K562 (cell line): Measurements from ENCODE around the gene AP2S1. TPM values are rescaled to one million over a fixed set of nuclear protein-coding genes. Genes with fewer than 3 reads are reported as not detected.

Experiments
- BCOR ChIP-seq: fragments of 450-650 bp; IDR thresholded peaks from 2 replicates; pipeline ENCODE4 v1.6.1; 2016
- CBX2 ChIP-seq: fragments of 200-600 bp; sonication (generic); IDR thresholded peaks from one replicate; pipeline ENCODE4 v1.6.1; 2012; ENCODE audit warnings: mild to moderate bottlenecking, low read length, inconsistent platforms; ENCODE audit not compliant: insufficient read depth, poor library complexity, severe bottlenecking
- CEBPB ChIP-seq: fragments of 450-650 bp; IDR thresholded peaks from 2 replicates; pipeline ENCODE4 v1.6.1; 2016; ENCODE audit warnings: missing genetic modification characterization, missing compliant biosample characterization
- HSF4 ChIP-seq: fragments of 250-450 bp; sonication (Bioruptor Pico); IDR thresholded peaks from 2 replicates; pipeline ENCODE4 v2.1.2; 2022; ENCODE audit warnings: mild to moderate bottlenecking, moderate library complexity, borderline replicate concordance
- KHSRP ChIP-seq: fragments of 450-650 bp; IDR thresholded peaks from 2 replicates; pipeline ENCODE4 v1.6.1; 2017
- KLF13 ChIP-seq: fragments of 450-650 bp; IDR thresholded peaks from 2 replicates; pipeline ENCODE4 v1.6.1; 2016; ENCODE audit warnings: missing genetic modification characterization, low read depth, mild to moderate bottlenecking, missing compliant biosample characterization, moderate library complexity, borderline replicate concordance
- MBD2 ChIP-seq: sonication (generic); IDR thresholded peaks from 2 replicates; pipeline ENCODE4 v1.6.1; 2016; ENCODE audit warnings: low read depth, borderline replicate concordance
- MYBL2 ChIP-seq, 2 experiments: fragments of 450-650 bp in 1 of 2; sonication (generic) in 1 of 2; formaldehyde crosslinking in 1 of 2; IDR thresholded peaks; 2 replicates each; pipeline versions ENCODE4 v1.6.1 to v1.8.1; 2017 to 2022; ENCODE audit warnings: borderline replicate concordance in 1 of 2, inconsistent platforms in 1 of 2, low read depth in 1 of 2, mild to moderate bottlenecking in 1 of 2, missing genetic modification reagents in 1 of 2, moderate library complexity in 1 of 2
- RBBP5 ChIP-seq: fragments of 200-600 bp; sonication (generic); IDR thresholded peaks from 2 replicates; pipeline ENCODE4 v1.6.1; 2012; ENCODE audit warnings: borderline replicate concordance, mild to moderate bottlenecking, low read length, control low read depth, inconsistent platforms; ENCODE audit not compliant: insufficient read depth, poor library complexity, severe bottlenecking
- RBM14 ChIP-seq: fragments of 200-400 bp; formaldehyde crosslinking; IDR thresholded peaks from 2 replicates; pipeline ENCODE4 v1.6.1; 2018; ENCODE audit warnings: low read depth, mild to moderate bottlenecking, low read length, moderate library complexity, borderline replicate concordance; ENCODE audit not compliant: insufficient read depth
- SMARCA4 ChIP-seq: fragments of 450-650 bp; IDR thresholded peaks from 2 replicates; pipeline ENCODE4 v1.6.1; 2016
- TBP ChIP-seq: optimal IDR thresholded peaks from 2 replicates; pipeline ENCODE3; 2011; ENCODE audit warnings: low read depth, low read length, improper control_type of control experiment
- THRAP3 ChIP-seq: fragments of 450-650 bp; IDR thresholded peaks from 2 replicates; pipeline ENCODE4 v1.6.1; 2016; ENCODE audit warnings: mild to moderate bottlenecking, inconsistent platforms, borderline replicate concordance
- ZNF124 ChIP-seq: sonication (generic); formaldehyde crosslinking; IDR thresholded peaks from 2 replicates; pipeline ENCODE4 v1.8.1; 2022; ENCODE audit warnings: missing genetic modification reagents
- ZNF24 ChIP-seq: fragments of 450-650 bp; IDR thresholded peaks from 2 replicates; pipeline ENCODE4 v1.6.1; 2016
- ZNF75A ChIP-seq: fragments of 450-650 bp; formaldehyde crosslinking; IDR thresholded peaks from 2 replicates; pipeline ENCODE4 v1.4.0; 2020; ENCODE audit warnings: mild to moderate bottlenecking
- ZNF764 ChIP-seq: fragments of 250-450 bp; sonication (Bioruptor Pico); IDR thresholded peaks from 2 replicates; pipeline ENCODE4 v1.4.0; 2020; ENCODE audit warnings: low read depth, mild to moderate bottlenecking, moderate library complexity
- polyA plus RNA-seq, 8 experiments: library from polyadenylated mRNA; depleted of rRNA in 4 of 8; stranded (reverse) in 5 of 8; unstranded in 3 of 8; fragments of >200 nt; fragmentation: Nextera tagmentation in 2 of 8; fragmentation: Illumina TruSeq in 1 of 8; extraction: Ambion mirVana in 2 of 8; extraction: Trizol in 1 of 8; gene quantifications; 2 replicates each; pipeline versions ENCODE4 v1.2.1 to v1.2.3, GENCODE V29; 2011 to 2014; ENCODE audit warnings: inconsistent platforms in 1 of 8, missing spikeins in 1 of 8
- total RNA-seq, 7 experiments: library from RNA; depleted of rRNA in 6 of 7; stranded (reverse); fragments of >200 nt in 6 of 7; fragmentation: Illumina TruSeq in 2 of 7; extraction: Trizol in 2 of 7; gene quantifications; 2 replicates each; pipeline versions ENCODE4 v1.2.1 to v1.2.3, GENCODE V29; 2011 to 2021; ENCODE audit warnings: low replicate concordance in 1 of 7
- TF ChIP-seq, protein P1 (sequence below), 2 experiments: fragments of 450-650 bp in 1 of 2; sonication (generic) in 1 of 2; formaldehyde crosslinking in 1 of 2; IDR thresholded peaks in 1 of 2; conservative IDR thresholded peaks in 1 of 2; 2 replicates each; pipeline versions ENCODE4 v1.6.1 to v1.8.1; 2016 to 2023; ENCODE audit warnings: mild to moderate bottlenecking in 2 of 2, moderate library complexity in 2 of 2, inconsistent platforms in 1 of 2, missing genetic modification reagents in 1 of 2
- TF ChIP-seq, protein P2 (sequence below): fragments of 450-650 bp; formaldehyde crosslinking; IDR thresholded peaks from 2 replicates; pipeline ENCODE4 v1.4.0; 2020; ENCODE audit warnings: mild to moderate bottlenecking, moderate library complexity
- TF ChIP-seq, protein P3 (sequence below): fragments of 250-450 bp; sonication (Bioruptor Pico); IDR thresholded peaks from 2 replicates; pipeline ENCODE4 v1.8.0; 2021; ENCODE audit warnings: moderate library complexity, mild to moderate bottlenecking, inconsistent platforms
- TF ChIP-seq, protein P4 (sequence below): fragments of 250-450 bp; sonication (Bioruptor Pico); IDR thresholded peaks from 2 replicates; pipeline ENCODE4 v1.4.0; 2020
- TF ChIP-seq, protein P5 (sequence below): fragments of 250-450 bp; sonication (Bioruptor Pico); IDR thresholded peaks from 2 replicates; pipeline ENCODE4 v1.8.0; 2022; ENCODE audit warnings: moderate library complexity, mild to moderate bottlenecking, inconsistent platforms

The AP2S1 gene
- total and polyA plus RNA-seq, 9 of the 15 experiments (the other 6 are each of a cell fraction or from before 2014, with no cell fraction given) = 32.4 to 294 (median 136) TPM

DNA sequence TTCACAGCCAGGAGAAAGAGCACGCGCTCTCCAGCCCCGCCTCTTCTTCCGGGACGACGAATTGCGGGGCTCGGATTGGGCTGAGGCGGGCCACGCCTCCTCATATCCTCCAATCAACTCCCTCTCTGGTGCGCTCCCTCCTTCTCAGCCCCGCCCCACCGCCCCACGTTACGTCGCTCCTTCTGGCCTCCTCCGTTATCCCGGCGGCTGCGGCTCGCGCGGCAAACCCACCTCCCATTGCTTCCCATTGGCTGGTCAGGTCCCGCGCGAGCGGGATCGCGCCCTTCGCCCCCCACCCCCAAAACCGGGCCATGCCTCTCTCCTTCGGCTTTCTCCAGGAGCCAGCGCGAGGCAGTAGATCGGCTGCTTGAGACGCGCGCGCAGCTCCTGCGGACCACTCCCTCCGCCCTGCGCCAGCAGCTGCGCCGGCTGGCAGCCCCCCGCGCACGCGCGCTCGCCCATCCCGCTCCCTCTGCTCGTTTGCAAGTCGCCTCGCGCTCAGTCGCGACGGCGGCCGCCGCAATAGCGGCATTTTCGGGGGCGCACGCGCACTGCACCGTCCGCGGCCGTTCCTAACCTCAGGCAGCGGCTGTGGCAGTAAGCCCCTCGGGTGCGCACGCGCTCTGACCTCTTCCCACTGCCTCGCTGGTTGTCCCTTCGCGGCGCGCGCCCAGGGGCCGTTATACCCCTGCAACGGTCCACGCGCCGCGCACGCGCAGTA is 9.6 kb upstream of the AP2S1 start (continued):
- TF ChIP-seq ZNF764 (CRISPR knock-in tag) (no peak), RBM14 (0 out of 2 replicates have a peak, but pooled peaks have one; percentile 64), CBX2 (no peak), HSF4 (CRISPR knock-in tag) (no peak), ZNF124 (CRISPR knock-in tag) (peak; percentile 24; the same call in 1 of the 2 replicates), TBP (peak; percentile 82), ZNF24 (no peak), CEBPB (no peak), MBD2 (no peak; the same call in 1 of the 2 replicates), THRAP3 (no peak), KHSRP (no peak), BCOR (no peak), SMARCA4 (no peak), MYBL2 (IDR thresholded peaks at IDR 0.05; ENCODE audit: low read depth) (peak; percentile 81), MYBL2 (CRISPR knock-in tag; IDR thresholded peaks at IDR 0.05; ENCODE audit: borderline replicate concordance) (no peak), KLF13 (tag) (peak; percentile 56; the same call in 1 of the 2 replicates), RBBP5 (peak; percentile 73), ZNF75A (CRISPR knock-in tag) (no peak)
- TF ChIP-seq, protein P1, sequence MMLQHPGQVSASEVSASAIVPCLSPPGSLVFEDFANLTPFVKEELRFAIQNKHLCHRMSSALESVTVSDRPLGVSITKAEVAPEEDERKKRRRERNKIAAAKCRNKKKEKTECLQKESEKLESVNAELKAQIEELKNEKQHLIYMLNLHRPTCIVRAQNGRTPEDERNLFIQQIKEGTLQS (IDR thresholded peaks at IDR 0.05) = no peak
- TF ChIP-seq, protein P1 (CRISPR knock-in tag; conservative IDR thresholded peaks at IDR 0.05) = 0 out of 2 replicates have a peak, but pooled peaks have one; percentile 20
- TF ChIP-seq, protein P2, sequence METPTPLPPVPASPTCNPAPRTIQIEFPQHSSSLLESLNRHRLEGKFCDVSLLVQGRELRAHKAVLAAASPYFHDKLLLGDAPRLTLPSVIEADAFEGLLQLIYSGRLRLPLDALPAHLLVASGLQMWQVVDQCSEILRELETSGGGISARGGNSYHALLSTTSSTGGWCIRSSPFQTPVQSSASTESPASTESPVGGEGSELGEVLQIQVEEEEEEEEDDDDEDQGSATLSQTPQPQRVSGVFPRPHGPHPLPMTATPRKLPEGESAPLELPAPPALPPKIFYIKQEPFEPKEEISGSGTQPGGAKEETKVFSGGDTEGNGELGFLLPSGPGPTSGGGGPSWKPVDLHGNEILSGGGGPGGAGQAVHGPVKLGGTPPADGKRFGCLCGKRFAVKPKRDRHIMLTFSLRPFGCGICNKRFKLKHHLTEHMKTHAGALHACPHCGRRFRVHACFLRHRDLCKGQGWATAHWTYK (CRISPR knock-in tag) = peak; percentile 87
- TF ChIP-seq, protein P3, sequence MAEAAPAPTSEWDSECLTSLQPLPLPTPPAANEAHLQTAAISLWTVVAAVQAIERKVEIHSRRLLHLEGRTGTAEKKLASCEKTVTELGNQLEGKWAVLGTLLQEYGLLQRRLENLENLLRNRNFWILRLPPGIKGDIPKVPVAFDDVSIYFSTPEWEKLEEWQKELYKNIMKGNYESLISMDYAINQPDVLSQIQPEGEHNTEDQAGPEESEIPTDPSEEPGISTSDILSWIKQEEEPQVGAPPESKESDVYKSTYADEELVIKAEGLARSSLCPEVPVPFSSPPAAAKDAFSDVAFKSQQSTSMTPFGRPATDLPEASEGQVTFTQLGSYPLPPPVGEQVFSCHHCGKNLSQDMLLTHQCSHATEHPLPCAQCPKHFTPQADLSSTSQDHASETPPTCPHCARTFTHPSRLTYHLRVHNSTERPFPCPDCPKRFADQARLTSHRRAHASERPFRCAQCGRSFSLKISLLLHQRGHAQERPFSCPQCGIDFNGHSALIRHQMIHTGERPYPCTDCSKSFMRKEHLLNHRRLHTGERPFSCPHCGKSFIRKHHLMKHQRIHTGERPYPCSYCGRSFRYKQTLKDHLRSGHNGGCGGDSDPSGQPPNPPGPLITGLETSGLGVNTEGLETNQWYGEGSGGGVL (CRISPR knock-in tag) = no peak
- TF ChIP-seq, protein P4, sequence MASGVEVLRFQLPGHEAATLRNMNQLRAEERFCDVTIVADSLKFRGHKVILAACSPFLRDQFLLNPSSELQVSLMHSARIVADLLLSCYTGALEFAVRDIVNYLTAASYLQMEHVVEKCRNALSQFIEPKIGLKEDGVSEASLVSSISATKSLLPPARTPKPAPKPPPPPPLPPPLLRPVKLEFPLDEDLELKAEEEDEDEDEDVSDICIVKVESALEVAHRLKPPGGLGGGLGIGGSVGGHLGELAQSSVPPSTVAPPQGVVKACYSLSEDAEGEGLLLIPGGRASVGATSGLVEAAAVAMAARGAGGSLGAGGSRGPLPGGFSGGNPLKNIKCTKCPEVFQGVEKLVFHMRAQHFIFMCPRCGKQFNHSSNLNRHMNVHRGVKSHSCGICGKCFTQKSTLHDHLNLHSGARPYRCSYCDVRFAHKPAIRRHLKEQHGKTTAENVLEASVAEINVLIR (CRISPR knock-in tag) = no peak
- TF ChIP-seq, protein P5, sequence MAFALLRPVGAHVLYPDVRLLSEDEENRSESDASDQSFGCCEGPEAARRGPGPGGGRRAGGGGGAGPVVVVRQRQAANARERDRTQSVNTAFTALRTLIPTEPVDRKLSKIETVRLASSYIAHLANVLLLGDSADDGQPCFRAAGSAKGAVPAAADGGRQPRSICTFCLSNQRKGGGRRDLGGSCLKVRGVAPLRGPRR (CRISPR knock-in tag) = no peak
